HG03342 (cell line): ENCODE results near the gene PROP1.
"Not testable (repeated sequence)": the region's sequence is repeated elsewhere in the genome, so short reads cannot be mapped to it uniquely, and the experiment has no call there.

Experiments used
- ATAC-seq: cut with Tn5 transposase; IDR thresholded peaks from one replicate; pipeline ENCODE4 v1.9.1; 2021; ENCODE audit warnings: mild to moderate bottlenecking, moderate library complexity; ENCODE audit not compliant: unreplicated experiment

The PROP1 gene

GRCh38 chr5:177947912-177948311, 48.1 kb downstream of the PROP1 start:
- ATAC-seq: not testable (repeated sequence)

- ATAC-seq: peak; percentile 57
These were observed 50.3 kb downstream of the PROP1 start for GRCh38 chr5:177945601-177946283.

DNA sequence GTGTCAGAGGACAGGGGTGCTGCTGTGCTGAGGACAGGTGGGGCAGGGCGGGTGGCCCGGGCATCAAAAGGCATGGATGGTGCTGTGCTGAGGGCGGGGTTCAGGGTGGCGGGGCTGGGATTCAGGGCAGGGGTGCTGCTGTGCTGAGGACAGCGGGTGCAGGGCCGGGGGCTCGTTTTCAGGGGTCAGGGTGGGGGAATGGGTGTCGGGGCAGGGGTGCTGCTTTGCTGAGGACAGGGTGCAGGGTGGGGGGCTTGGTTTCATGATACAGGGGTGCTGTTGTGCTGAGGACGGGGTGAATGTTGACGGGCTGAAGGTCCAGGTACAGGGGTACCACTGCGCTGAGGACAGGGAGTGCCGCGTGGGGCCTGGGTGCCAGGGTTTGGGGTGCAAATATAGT, 50.9 kb downstream of the PROP1 start:
- not testable (repeated sequence) for ATAC-seq

DNA sequence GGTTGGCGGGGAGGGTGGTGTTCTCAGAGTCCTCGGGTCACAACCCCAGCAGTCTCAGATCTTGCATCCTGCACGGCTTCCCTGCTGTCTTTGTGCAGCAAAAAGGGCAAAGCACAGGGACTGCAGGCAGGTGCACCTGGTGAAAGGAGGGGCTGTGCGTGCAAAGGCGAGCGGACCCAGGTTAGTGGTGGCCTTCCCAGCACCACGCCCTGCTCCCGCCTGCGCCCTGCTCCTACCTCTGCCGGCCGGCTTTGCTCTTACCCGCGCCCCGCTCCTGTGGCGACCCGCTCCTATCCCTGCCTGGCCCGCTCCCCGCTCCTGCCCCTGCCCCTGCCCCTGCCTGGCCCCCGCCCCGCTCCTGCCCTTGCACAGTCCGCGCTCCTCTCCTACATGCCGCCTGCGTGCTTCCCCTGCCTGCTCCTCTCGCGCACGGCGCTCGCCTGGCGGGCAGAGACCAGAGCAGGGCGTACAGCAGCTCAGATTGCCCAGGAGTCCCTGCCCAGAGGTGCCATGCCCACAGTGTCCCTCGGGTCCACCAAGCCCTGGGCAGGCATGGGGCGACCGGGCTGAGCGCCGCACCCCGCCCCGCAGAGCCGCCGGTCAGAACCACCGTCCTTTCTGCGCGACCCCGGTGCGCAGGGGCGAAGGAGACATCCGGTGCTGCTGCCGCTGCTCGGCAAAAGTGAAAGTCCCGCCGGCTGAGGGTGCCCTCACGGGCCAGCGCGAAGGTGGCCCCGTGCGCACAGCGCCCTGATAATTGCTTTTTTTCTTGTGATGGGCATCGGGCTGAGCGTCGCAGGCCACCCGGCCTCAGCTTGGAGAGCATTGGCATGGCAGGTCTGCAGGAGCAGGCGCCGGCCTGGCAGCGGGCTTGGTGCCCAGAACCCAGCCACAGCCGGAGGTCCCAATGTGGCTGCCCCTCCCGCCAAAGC, 52.0 kb downstream of the PROP1 start:
- ATAC-seq: peak; percentile 35

GRCh38 chr5:177942896-177943295, 53.1 kb downstream of the PROP1 start:
- not testable (repeated sequence) for ATAC-seq
